HCT116 (cell line): ENCODE data around the gene PCMTD2. TPM values are rescaled to one million over a fixed set of nuclear protein-coding genes. Genes with fewer than 3 reads are reported as not detected.

Experiments used
- ATAC-seq: fragments of 200-7000 bp; cut with Tn5 transposase; 2 replicates; pipeline ENCODE4 v1.9.1; 2020; ENCODE audit warnings: mild to moderate bottlenecking, moderate library complexity
- BruUV-seq: library from RNA; stranded (reverse); fragments of 400-500 nt; replicated peaks from 2 replicates; lab custom pipeline; 2021; lab: Mats Ljungman, UMichigan
- CTCF ChIA-PET: fragments of 300-600 bp; sonication (Branson Sonifier 250); formaldehyde crosslinking; loops from one replicate; lab custom pipeline; 2021; ENCODE audit warnings: antibody characterized with exemption; lab: Charles Lee
- POLR2A ChIA-PET: fragments of 300-600, 350-600 bp; sonication (Branson Sonifier 250); formaldehyde crosslinking; loops from one replicate; lab custom pipeline; 2021; ENCODE audit warnings: antibody characterized with exemption; lab: Charles Lee
- RAD21 ChIA-PET, 2 experiments: fragments of 300-600 bp; sonication (Branson Sonifier 250); formaldehyde crosslinking; loops; one replicate each; lab custom pipeline; 2023; ENCODE audit warnings: low total read pairs in 2 of 2; ENCODE audit not compliant: uncharacterized antibody in 2 of 2, unreplicated experiment in 2 of 2, low non-redundant PET in 1 of 2; lab: Charles Lee
- DNase-seq: peaks from one replicate; pipeline ENCODE4 v3.0.0-alpha.2; 2010; ENCODE audit warnings: low read depth, low spot score
- H2AFZ ChIP-seq: fragments of 200-600 bp; shearing (Covaris generic), sonication (generic); 2 replicates; pipeline ENCODE4 v1.6.1; 2017; ENCODE audit warnings: low read depth, mixed run types, mixed read lengths, antibody characterized with exemption, low read length; ENCODE audit not compliant: poor library complexity, severe bottlenecking
- H3K27ac ChIP-seq: 2 replicates; pipeline ENCODE4 v1.5.1; 2012; ENCODE audit warnings: low read depth, low read length
- H3K27me3 ChIP-seq: fragments of 200-600 bp; sonication (generic); 2 replicates; pipeline ENCODE4 v1.6.1; 2016; ENCODE audit warnings: mixed run types, low read length, mixed read lengths; ENCODE audit not compliant: insufficient read depth
- H3K36me3 ChIP-seq, 2 experiments: fragments of 200-500 bp in 1 of 2; fragments of 200-600 bp in 1 of 2; sonication (Bioruptor generic) in 1 of 2; sonication (generic) in 1 of 2; 2 replicates each; pipeline versions ENCODE4 v1.5.1 to v1.6.1; 2014 to 2016; ENCODE audit warnings: low read length in 2 of 2, inconsistent platforms in 1 of 2, mixed read lengths in 1 of 2, mixed run types in 1 of 2; ENCODE audit not compliant: insufficient read depth in 2 of 2, control insufficient read depth in 1 of 2
- H3K4me1 ChIP-seq, 2 experiments: fragments of 200-600 bp in 1 of 2; sonication (generic) in 1 of 2; 2 replicates each; pipeline versions ENCODE4 v1.5.1 to v1.6.1; 2012 to 2017; ENCODE audit warnings: low read length in 2 of 2, inconsistent platforms in 1 of 2, mild to moderate bottlenecking in 1 of 2, mixed read lengths in 1 of 2, mixed run types in 1 of 2, moderate library complexity in 1 of 2; ENCODE audit not compliant: insufficient read depth in 2 of 2, control insufficient read depth in 1 of 2
- H3K4me2 ChIP-seq: fragments of 200-600 bp; sonication (generic); 2 replicates; pipeline ENCODE4 v1.6.1; 2017; ENCODE audit warnings: mixed run types, low read length, mixed read lengths
- H3K4me3 ChIP-seq, 2 experiments: fragments of 200-600 bp in 1 of 2; sonication (generic) in 1 of 2; replicated peaks in 1 of 2; 2 replicates each; pipeline ENCODE4 v1.5.1; 2011 to 2016; ENCODE audit warnings: low read length in 2 of 2, control low read depth in 1 of 2, low read depth in 1 of 2, mild to moderate bottlenecking in 1 of 2, mixed read lengths in 1 of 2, mixed run types in 1 of 2
- H3K79me2 ChIP-seq: fragments of 200-600 bp; sonication (generic); 2 replicates; pipeline ENCODE4 v1.6.1; 2017; ENCODE audit warnings: mild to moderate bottlenecking, mixed run types, low read length, moderate library complexity, mixed read lengths; ENCODE audit not compliant: insufficient read depth
- H3K9ac ChIP-seq: fragments of 200-600 bp; sonication (generic); 2 replicates; pipeline ENCODE4 v1.6.1; 2016; ENCODE audit warnings: low read length, mixed read lengths
- H3K9me2 ChIP-seq: fragments of 200-600 bp; sonication (generic), shearing (Covaris generic); 2 replicates; pipeline ENCODE4 v1.6.1; 2017; ENCODE audit warnings: mixed run types, mild to moderate bottlenecking, moderate library complexity; ENCODE audit not compliant: insufficient read depth
- H3K9me3 ChIP-seq, 2 experiments: fragments of 200-500 bp in 1 of 2; fragments of 200-600 bp in 1 of 2; sonication (Bioruptor generic) in 1 of 2; sonication (generic) in 1 of 2; 2 replicates each; pipeline ENCODE4 v1.6.1; 2014 to 2017; ENCODE audit warnings: low read length in 2 of 2, mixed read lengths in 2 of 2, inconsistent platforms in 1 of 2, low read depth in 1 of 2, mild to moderate bottlenecking in 1 of 2, mixed run types in 1 of 2, moderate library complexity in 1 of 2; ENCODE audit not compliant: control insufficient read depth in 1 of 2, insufficient read depth in 1 of 2
- H4K20me1 ChIP-seq: fragments of 200-600 bp; sonication (generic), shearing (Covaris generic); 2 replicates; pipeline ENCODE4 v1.6.1; 2017; ENCODE audit warnings: mixed run types, mild to moderate bottlenecking, moderate library complexity; ENCODE audit not compliant: insufficient read depth
- CEBPB ChIP-seq: IDR thresholded peaks from 2 replicates; pipeline ENCODE4 v1.6.1; 2012; ENCODE audit warnings: low read depth
- EGR1 ChIP-seq: IDR thresholded peaks from 2 replicates; pipeline ENCODE4 v1.6.1; 2012; ENCODE audit warnings: low read depth
- EZH2phosphoT487 ChIP-seq: fragments of 200-600 bp; IDR thresholded peaks from 2 replicates; pipeline ENCODE4 v1.6.1; 2018; ENCODE audit warnings: antibody characterized with exemption, borderline replicate concordance
- FOSL1 ChIP-seq: IDR thresholded peaks from 2 replicates; pipeline ENCODE4 v1.6.1; 2012; ENCODE audit warnings: low read depth
- JUND ChIP-seq: IDR thresholded peaks from 2 replicates; pipeline ENCODE4 v1.6.1; 2012
- POLR2A ChIP-seq: IDR thresholded peaks from 2 replicates; pipeline ENCODE4 v1.7.0; 2011; ENCODE audit warnings: borderline replicate concordance; ENCODE audit not compliant: insufficient read depth, insufficient read length; ENCODE audit errors: extremely low read depth
- POLR2AphosphoS5 ChIP-seq: IDR thresholded peaks from 2 replicates; pipeline ENCODE4 v1.6.1; 2011; ENCODE audit warnings: mild to moderate bottlenecking, low read depth, low read length, moderate library complexity
- RAD21 ChIP-seq: IDR thresholded peaks from 2 replicates; pipeline ENCODE4 v1.6.1; 2012; ENCODE audit warnings: low read depth, mild to moderate bottlenecking
- SIN3A ChIP-seq: IDR thresholded peaks from 2 replicates; pipeline ENCODE4 v1.6.1; 2012; ENCODE audit warnings: low read depth
- SRF ChIP-seq: IDR thresholded peaks from 2 replicates; pipeline ENCODE4 v1.6.1; 2012; ENCODE audit warnings: low read depth
- TCF7L2 ChIP-seq: IDR thresholded peaks from 2 replicates; pipeline ENCODE4 v1.7.0; 2011; ENCODE audit warnings: borderline replicate concordance, inconsistent platforms; ENCODE audit not compliant: insufficient read depth, insufficient read length; ENCODE audit errors: extremely low read depth
- YY1 ChIP-seq: IDR thresholded peaks from 2 replicates; pipeline ENCODE4 v1.6.1; 2011; ENCODE audit warnings: low read length, low read depth, moderate library complexity, mild to moderate bottlenecking; ENCODE audit not compliant: insufficient replicate concordance; ENCODE audit errors: extremely low read depth
- ZNF274 ChIP-seq: fragments of 200-500 bp; sonication (Bioruptor generic); IDR thresholded peaks from 2 replicates; pipeline ENCODE4 v1.6.1; 2014; ENCODE audit warnings: mild to moderate bottlenecking, low read depth, low read length, inconsistent platforms
- intact Hi-C: fragments of 100-400 bp; cut with micrococcal nuclease; formaldehyde crosslinking; loops from 2 replicates; pipeline ENCODE4 v1.10.0; 2022
- total RNA-seq: library from RNA; stranded (reverse); gene quantifications from one replicate; pipeline ENCODE4 v1.2.1, GENCODE V29; 2021; ENCODE audit not compliant: unreplicated experiment
- TF ChIP-seq, protein P1 (sequence below): IDR thresholded peaks from 2 replicates; pipeline ENCODE4 v1.6.1; 2012
- TF ChIP-seq, protein P2 (sequence below): IDR thresholded peaks from 2 replicates; pipeline ENCODE4 v1.6.1; 2012; ENCODE audit warnings: low read depth
- TF ChIP-seq, protein P3 (sequence below): IDR thresholded peaks from 2 replicates; pipeline ENCODE4 v1.6.1; 2011; ENCODE audit warnings: mild to moderate bottlenecking, low read length, moderate library complexity; ENCODE audit not compliant: insufficient replicate concordance; ENCODE audit errors: extremely low read depth
- TF ChIP-seq, protein P4 (sequence below): IDR thresholded peaks from 2 replicates; pipeline ENCODE4 v1.6.1; 2012
- TF ChIP-seq, protein P5 (sequence below), 3 experiments: fragments of 200-600 bp in 1 of 3; sonication (generic) in 1 of 3; IDR thresholded peaks in 2 of 3; conservative IDR thresholded peaks in 1 of 3; 2 replicates each; pipeline ENCODE4 v1.5.1; 2012 to 2017; ENCODE audit warnings: low read depth in 2 of 3, low read length in 2 of 3, antibody characterized with exemption in 1 of 3, borderline replicate concordance in 1 of 3, control low read depth in 1 of 3, mild to moderate bottlenecking in 1 of 3, mixed read lengths in 1 of 3, mixed run types in 1 of 3, moderate library complexity in 1 of 3; ENCODE audit not compliant: insufficient read depth in 1 of 3

The PCMTD2 gene
- total RNA-seq, 1 experiment from 2014 or later = 44.7 TPM

DNA sequence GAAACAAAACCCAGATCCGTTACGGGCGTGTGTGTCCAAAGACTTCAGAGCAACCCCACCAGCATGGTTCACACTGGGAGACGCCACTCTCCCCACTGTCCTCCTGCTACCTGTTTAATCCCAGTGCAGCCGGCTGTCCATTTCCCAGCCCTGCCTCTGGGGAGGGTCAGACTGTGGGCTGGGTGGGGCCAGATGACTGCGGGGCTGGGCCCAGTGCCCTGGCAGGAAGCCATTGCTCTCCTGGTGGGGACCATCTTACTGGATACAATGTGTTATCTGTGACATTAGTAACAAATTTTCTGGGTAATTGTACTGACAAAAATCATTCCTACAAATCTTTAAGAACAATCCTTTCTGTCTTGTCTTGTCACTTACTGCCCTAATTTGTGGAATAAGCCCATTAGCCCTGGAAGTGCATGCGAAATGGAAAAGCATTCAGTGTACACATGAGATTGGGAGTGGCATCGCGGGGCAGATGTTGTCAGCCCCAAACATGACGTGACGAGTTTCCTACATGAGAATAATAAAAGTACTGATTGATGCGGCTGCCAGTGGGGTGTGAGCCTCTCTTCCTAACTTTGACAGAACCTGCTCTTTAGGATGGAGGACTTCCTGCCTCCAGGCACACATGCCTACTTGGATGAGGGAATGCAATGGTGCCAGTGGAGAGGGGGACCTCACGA, 37.9 kb upstream of the PCMTD2 start:
- Histone ChIP-seq H3K27me3 (no peaks in the 10 kb centered on the region), H3K79me2 (no peaks in the 10 kb centered on the region), H3K9me3 (no peaks in the 10 kb centered on the region), H3K27ac (no peak overlapping the region), H3K4me3 (no peak overlapping the region), H3K4me2 (no peak overlapping the region), H3K9me2 (no peaks in the 10 kb centered on the region), H4K20me1 (no peaks in the 10 kb centered on the region), H2AFZ (no peak overlapping the region), H3K36me3 (no peaks in the 10 kb centered on the region), H3K4me1 (no peaks in the 10 kb centered on the region), H3K9ac (no peak overlapping the region)
- TF ChIP-seq YY1 (no peak), FOSL1 (no peak), SIN3A (no peak), JUND (no peak), CEBPB (no peak), ZNF274 (no peak), EGR1 (no peak), POLR2AphosphoS5 (no peak), POLR2A (no peak), SRF (no peak), EZH2phosphoT487 (no peak), RAD21 (no peak), TCF7L2 (no peak)
- TF ChIP-seq, protein P1, sequence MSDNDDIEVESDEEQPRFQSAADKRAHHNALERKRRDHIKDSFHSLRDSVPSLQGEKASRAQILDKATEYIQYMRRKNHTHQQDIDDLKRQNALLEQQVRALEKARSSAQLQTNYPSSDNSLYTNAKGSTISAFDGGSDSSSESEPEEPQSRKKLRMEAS = no peak
- TF ChIP-seq, protein P2, sequence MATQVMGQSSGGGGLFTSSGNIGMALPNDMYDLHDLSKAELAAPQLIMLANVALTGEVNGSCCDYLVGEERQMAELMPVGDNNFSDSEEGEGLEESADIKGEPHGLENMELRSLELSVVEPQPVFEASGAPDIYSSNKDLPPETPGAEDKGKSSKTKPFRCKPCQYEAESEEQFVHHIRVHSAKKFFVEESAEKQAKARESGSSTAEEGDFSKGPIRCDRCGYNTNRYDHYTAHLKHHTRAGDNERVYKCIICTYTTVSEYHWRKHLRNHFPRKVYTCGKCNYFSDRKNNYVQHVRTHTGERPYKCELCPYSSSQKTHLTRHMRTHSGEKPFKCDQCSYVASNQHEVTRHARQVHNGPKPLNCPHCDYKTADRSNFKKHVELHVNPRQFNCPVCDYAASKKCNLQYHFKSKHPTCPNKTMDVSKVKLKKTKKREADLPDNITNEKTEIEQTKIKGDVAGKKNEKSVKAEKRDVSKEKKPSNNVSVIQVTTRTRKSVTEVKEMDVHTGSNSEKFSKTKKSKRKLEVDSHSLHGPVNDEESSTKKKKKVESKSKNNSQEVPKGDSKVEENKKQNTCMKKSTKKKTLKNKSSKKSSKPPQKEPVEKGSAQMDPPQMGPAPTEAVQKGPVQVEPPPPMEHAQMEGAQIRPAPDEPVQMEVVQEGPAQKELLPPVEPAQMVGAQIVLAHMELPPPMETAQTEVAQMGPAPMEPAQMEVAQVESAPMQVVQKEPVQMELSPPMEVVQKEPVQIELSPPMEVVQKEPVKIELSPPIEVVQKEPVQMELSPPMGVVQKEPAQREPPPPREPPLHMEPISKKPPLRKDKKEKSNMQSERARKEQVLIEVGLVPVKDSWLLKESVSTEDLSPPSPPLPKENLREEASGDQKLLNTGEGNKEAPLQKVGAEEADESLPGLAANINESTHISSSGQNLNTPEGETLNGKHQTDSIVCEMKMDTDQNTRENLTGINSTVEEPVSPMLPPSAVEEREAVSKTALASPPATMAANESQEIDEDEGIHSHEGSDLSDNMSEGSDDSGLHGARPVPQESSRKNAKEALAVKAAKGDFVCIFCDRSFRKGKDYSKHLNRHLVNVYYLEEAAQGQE = no peak
- TF ChIP-seq, protein P3, sequence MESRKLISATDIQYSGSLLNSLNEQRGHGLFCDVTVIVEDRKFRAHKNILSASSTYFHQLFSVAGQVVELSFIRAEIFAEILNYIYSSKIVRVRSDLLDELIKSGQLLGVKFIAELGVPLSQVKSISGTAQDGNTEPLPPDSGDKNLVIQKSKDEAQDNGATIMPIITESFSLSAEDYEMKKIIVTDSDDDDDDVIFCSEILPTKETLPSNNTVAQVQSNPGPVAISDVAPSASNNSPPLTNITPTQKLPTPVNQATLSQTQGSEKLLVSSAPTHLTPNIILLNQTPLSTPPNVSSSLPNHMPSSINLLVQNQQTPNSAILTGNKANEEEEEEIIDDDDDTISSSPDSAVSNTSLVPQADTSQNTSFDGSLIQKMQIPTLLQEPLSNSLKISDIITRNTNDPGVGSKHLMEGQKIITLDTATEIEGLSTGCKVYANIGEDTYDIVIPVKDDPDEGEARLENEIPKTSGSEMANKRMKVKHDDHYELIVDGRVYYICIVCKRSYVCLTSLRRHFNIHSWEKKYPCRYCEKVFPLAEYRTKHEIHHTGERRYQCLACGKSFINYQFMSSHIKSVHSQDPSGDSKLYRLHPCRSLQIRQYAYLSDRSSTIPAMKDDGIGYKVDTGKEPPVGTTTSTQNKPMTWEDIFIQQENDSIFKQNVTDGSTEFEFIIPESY = no peak
- TF ChIP-seq, protein P4, sequence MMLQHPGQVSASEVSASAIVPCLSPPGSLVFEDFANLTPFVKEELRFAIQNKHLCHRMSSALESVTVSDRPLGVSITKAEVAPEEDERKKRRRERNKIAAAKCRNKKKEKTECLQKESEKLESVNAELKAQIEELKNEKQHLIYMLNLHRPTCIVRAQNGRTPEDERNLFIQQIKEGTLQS = no peak
- TF ChIP-seq, protein P5, sequence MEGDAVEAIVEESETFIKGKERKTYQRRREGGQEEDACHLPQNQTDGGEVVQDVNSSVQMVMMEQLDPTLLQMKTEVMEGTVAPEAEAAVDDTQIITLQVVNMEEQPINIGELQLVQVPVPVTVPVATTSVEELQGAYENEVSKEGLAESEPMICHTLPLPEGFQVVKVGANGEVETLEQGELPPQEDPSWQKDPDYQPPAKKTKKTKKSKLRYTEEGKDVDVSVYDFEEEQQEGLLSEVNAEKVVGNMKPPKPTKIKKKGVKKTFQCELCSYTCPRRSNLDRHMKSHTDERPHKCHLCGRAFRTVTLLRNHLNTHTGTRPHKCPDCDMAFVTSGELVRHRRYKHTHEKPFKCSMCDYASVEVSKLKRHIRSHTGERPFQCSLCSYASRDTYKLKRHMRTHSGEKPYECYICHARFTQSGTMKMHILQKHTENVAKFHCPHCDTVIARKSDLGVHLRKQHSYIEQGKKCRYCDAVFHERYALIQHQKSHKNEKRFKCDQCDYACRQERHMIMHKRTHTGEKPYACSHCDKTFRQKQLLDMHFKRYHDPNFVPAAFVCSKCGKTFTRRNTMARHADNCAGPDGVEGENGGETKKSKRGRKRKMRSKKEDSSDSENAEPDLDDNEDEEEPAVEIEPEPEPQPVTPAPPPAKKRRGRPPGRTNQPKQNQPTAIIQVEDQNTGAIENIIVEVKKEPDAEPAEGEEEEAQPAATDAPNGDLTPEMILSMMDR (IDR thresholded peaks at IDR 0.05 in 2 of 3, conservative IDR thresholded peaks at IDR 0.05 in 1 of 3; ENCODE audit: borderline replicate concordance in 1 of 3, insufficient read depth in 1 of 3, low read depth in 2 of 3, low read length in 2 of 3) = no peak
- RAD21 ChIA-PET = no interaction called here
- CTCF ChIA-PET = no interaction called here
- DNase-seq (no peak), ATAC-seq (no peak)
- BruUV-seq = no TSS peak
- POLR2A ChIA-PET = no interaction called here
- intact Hi-C loops = no loop called here
